Measurements from ENCODE around the gene ARF3. TPM values are rescaled to one million over a fixed set of nuclear protein-coding genes. Genes with fewer than 3 reads are reported as not detected.

ARF3 gene
- total RNA-seq, 1 donor from 2014 or later, result 162 TPM

DNA sequence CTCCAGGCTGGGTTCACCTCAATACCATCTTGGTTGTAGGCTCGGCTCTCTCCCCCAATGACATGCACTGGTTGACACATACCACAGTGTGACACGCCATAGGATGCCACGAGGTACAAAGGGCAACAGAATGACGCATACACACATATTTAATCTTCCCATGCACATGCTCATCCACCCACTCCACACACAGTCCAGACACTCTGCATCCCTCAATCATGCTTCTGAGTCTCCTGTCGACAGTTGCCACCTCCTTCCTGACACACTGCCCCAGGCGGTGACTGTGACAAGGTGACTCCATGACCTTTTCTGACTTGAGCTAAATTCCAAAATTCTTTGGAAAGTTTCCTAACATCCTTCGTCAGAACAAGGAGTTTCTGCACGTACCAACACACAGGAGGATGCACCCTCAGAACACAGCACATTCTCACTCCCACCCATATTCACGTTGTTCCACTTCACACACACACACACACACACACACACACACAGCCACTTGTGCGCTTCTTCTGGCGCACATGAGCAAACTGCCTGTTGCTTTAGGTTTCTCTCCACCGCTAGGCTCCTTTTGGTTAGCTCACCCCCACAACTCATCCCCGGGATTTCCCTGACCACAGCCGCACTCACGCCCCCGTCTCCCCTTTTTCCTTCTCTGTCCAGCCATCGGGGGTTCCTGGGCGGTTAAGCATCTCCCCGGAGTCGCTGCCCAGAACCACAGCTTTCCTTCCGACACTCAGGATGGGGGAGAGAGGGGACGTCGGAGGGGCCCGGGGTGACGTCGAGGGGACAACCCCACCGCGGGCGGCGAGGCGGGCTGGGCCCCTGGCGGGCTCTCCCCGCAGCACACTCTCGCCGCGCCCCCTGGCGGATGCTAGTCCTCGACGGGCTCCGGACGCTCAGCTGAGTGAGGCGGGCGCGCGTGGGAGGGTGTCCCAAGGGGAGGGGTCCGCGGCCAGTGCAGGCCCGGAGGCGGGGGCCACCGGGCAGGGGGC is 20.3 kb upstream of the ARF3 start:
- Mint-ChIP-seq H3K4me1 (ENCODE audit: low read depth, unreplicated experiment) (no peaks in the 10 kb centered on the region), H3K27ac (ENCODE audit: unreplicated experiment) (no peak overlapping the region), H3K36me3 (ENCODE audit: unreplicated experiment) (no peaks in the 10 kb centered on the region), H3K4me3 (ENCODE audit: unreplicated experiment) (no peak overlapping the region), H3K27me3 (ENCODE audit: unreplicated experiment) (peaks cover 53% of the 10 kb centered on the region), H3K9me3 (ENCODE audit: unreplicated experiment) (peaks cover 13% of the 10 kb centered on the region)
- peak; percentile 73 for DNase-seq
- TF ChIP-seq, protein P1, sequence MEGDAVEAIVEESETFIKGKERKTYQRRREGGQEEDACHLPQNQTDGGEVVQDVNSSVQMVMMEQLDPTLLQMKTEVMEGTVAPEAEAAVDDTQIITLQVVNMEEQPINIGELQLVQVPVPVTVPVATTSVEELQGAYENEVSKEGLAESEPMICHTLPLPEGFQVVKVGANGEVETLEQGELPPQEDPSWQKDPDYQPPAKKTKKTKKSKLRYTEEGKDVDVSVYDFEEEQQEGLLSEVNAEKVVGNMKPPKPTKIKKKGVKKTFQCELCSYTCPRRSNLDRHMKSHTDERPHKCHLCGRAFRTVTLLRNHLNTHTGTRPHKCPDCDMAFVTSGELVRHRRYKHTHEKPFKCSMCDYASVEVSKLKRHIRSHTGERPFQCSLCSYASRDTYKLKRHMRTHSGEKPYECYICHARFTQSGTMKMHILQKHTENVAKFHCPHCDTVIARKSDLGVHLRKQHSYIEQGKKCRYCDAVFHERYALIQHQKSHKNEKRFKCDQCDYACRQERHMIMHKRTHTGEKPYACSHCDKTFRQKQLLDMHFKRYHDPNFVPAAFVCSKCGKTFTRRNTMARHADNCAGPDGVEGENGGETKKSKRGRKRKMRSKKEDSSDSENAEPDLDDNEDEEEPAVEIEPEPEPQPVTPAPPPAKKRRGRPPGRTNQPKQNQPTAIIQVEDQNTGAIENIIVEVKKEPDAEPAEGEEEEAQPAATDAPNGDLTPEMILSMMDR (IDR thresholded peaks at IDR 0.05; ENCODE audit: partially characterized antibody, unreplicated experiment), result peak; percentile 84

DNA sequence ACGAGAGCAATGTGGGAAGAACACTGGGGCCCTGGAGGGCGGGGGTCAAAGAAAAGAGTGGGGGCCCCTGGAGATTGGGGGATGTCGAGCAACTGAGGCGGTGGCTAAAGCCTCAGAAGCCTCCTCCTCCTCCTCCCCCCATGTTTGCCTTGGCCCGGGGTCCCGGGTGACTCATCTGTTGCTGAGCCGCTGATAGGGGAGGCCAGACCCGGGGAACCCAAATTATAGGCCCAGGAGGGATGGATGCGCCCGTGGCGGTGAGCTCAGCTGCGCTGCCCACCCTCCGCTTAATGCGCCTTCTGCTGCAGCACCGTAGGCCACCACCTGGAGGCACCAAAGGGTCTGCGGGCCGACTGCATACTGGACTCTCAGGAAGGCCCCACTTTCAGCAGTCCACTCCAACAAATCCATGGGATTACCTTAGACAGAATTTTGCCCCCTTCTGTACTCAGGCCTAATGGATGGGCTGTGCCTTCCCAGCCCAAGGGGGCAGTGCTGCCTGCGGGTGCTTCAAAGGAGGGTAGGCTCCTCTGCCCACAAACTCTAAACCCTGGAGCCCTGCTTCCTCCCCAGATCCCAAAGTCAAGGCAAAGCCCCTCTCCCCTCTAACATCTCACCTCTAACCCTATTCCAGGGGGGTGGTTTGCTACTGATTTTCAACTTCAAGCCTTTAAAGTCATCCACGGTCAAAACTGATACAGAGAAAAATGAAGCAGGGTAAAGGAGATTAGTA is 16.8 kb upstream of the ARF3 start:
- Mint-ChIP-seq H3K9me3 (ENCODE audit: unreplicated experiment) (peaks cover 8% of the 10 kb centered on the region), H3K27me3 (ENCODE audit: unreplicated experiment) (peaks cover 45% of the 10 kb centered on the region), H3K4me3 (ENCODE audit: unreplicated experiment) (no peak overlapping the region), H3K27ac (ENCODE audit: unreplicated experiment) (no peak overlapping the region), H3K36me3 (ENCODE audit: unreplicated experiment) (no peaks in the 10 kb centered on the region), H3K4me1 (ENCODE audit: low read depth, unreplicated experiment) (peaks cover 3% of the 10 kb centered on the region)
- DNase-seq, result peak; percentile 87
- TF ChIP-seq, protein P1 (IDR thresholded peaks at IDR 0.05; ENCODE audit: partially characterized antibody, unreplicated experiment), result peak; percentile 84

DNA sequence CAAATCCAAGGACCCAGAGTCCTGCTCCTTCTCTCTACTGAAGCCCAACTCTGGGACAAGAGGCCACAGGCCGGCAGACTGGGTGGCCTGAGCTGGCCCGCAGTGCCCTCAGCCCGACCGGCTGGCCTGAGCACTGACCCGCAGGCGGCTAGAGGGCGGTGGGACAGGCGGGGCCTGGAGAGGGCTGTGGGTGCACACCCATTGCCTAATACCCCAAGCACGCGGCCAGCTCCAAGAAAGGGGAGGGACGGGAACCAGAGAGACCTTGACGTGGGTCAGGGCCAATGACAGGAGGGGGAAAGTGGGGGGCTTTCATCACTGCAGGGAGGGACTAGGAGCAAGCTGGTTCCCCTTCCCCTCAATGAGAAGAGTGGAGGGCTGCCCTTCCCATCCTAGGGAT is 16.2 kb upstream of the ARF3 start:
- TF ChIP-seq, protein P1 (IDR thresholded peaks at IDR 0.05; ENCODE audit: partially characterized antibody, unreplicated experiment), result no peak
- Mint-ChIP-seq H3K36me3 (ENCODE audit: unreplicated experiment) (no peaks in the 10 kb centered on the region), H3K27ac (ENCODE audit: unreplicated experiment) (no peak overlapping the region), H3K4me3 (ENCODE audit: unreplicated experiment) (no peak overlapping the region), H3K27me3 (ENCODE audit: unreplicated experiment) (peaks cover 41% of the 10 kb centered on the region), H3K9me3 (ENCODE audit: unreplicated experiment) (peaks cover 8% of the 10 kb centered on the region), H3K4me1 (ENCODE audit: low read depth, unreplicated experiment) (peaks cover 3% of the 10 kb centered on the region)
- DNase-seq, result no peak

DNA sequence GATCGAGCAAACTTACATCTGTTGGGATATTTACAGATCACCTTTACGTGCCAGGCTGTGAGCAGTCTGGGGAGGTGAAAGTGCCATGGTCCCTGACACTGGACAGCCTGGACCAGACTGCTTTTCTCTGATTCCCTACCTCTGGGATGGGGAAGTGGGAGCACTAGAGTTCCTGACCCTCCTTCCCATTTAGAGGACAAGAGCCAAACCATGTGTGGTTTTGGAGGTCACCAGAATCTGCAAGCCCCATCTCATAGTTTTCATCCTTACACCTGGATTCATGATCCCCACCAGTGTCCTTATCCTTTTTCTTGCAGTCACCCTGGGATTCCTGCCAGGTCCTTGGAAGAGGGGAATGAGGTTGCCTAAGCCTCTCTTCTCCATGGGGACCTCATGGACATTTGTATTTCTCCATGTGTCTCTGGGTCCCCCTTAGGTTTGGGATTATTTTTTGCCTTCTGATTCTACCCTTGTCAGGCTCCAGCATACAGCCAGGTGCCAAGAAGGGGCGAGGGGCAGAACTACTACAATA is 15.7 kb upstream of the ARF3 start:
- TF ChIP-seq, protein P1 (IDR thresholded peaks at IDR 0.05; ENCODE audit: partially characterized antibody, unreplicated experiment), result no peak
- H3K27ac Mint-ChIP-seq (ENCODE audit: unreplicated experiment), result no peak overlapping the region
- H3K36me3 Mint-ChIP-seq (ENCODE audit: unreplicated experiment), result no peaks in the 10 kb centered on the region
- H3K4me3 Mint-ChIP-seq (ENCODE audit: unreplicated experiment), result no peak overlapping the region
- peaks cover 3% of the 10 kb centered on the region for H3K4me1 Mint-ChIP-seq (ENCODE audit: low read depth, unreplicated experiment)
- H3K9me3 Mint-ChIP-seq (ENCODE audit: unreplicated experiment), result peaks cover 10% of the 10 kb centered on the region
- DNase-seq, result no peak
- peaks cover 44% of the 10 kb centered on the region for H3K27me3 Mint-ChIP-seq (ENCODE audit: unreplicated experiment)
